HG03280 (cell line): ENCODE measurements around the gene SH3BGRL2.

Experiments
- ATAC-seq: cut with Tn5 transposase; IDR thresholded peaks from one replicate; pipeline ENCODE4 v1.9.1; 2021; ENCODE audit warnings: mild to moderate bottlenecking, moderate library complexity; ENCODE audit not compliant: unreplicated experiment

The SH3BGRL2 gene

DNA sequence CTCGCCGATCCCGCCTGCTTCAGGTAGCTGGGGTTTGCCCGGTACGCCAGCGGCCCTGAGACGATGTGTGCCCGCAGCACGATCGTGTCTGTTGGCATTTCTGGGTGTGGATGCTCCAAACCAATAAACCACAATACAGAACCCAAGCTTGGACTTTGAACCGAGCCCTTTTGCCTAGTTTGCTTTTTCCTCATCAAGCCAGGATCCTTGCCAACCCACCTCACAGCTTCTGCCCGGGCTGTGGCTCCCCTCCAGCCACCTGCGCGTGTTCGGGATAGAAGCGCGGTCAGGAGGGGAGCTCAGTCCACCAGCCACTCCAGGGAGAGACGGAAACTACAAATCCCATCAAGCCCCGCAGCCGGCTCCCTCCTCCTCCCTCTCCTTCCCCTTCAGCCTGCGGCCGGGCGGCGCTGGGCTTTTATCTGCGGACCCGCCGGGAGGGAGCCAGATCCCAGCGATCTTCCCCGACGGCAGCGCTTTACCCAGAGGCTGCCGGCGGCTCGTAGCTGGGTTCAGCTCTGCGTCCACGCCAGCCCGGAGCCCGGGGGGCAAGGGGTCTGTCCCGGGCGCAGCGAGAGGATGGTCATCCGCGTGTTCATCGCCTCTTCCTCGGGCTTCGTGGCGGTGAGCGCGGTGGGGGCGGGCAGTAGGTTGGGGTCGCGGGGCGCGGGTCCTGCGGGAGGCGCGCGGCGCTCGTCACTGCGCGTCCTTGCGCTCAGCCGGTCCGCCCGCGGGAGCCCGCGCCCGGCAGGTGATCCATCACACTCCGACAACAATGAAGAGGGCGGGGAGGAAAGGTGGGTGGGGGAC, at the start of gene SH3BGRL2:
Gene SH3BGRL2, plus strand, starts transcription at position 447 of the 810 bp plus-strand sequence. Its CDS starts 133 bp downstream, at position 580.
- ATAC-seq: peak; percentile 62

DNA sequence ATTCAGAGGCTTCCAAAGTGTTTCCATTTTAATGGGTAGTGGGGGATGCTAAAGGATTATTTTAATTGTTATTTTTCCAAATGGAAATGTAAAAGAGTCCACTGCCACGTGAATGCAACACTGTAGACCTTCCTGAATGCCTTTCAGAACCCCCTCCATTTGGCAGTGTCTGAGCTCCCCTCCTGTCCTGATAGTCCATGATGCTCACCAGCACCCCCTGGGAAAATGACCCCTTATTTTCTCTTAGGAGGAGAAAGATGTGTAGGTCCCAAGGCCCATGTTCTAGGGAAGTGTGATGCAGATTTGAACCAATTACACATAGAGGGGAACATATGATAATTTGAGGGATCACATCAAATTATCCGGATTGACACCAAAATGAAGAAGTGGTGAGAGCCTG, 46.8 kb upstream of the SH3BGRL2 start:
- no peak for ATAC-seq

DNA sequence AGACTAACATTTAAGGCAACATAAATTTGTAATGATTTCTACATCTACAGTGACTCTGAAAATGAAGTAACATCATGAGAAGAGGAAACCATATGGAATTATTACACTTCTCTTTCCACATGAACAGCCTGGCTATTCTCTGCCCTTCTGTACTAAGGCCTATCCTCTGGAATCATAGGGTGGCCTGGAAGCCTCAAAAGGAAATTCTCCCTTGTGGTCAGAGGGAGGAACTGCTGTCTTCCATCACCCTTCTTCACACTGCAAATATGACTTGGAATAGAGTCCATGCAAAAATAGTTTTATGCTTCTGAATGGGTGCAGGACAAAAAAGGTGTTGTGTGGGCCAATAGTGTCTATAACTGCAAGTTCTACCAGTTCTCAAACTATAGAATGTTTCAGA, 44.6 kb upstream of the SH3BGRL2 start:
- no peak for ATAC-seq

DNA sequence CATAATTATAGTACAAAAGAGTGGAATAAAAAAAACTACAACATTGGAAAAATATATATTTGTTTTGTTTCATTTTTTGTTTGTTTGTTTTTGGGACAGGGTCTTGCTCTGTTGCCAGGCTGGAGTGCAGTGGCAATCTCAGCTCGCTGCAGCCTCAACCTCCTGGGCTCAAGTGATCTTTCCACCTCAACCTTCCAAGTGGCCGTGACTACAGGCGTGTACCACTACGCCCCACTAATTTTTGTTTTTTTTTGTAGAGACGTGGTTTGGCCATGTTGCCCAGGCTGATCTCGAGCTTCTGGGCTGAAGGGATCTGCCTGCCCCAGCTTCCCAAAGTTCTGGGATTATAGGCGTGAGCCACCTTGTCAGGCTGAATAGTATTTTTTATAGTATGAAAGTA, 41.4 kb upstream of the SH3BGRL2 start:
- ATAC-seq: no peak

DNA sequence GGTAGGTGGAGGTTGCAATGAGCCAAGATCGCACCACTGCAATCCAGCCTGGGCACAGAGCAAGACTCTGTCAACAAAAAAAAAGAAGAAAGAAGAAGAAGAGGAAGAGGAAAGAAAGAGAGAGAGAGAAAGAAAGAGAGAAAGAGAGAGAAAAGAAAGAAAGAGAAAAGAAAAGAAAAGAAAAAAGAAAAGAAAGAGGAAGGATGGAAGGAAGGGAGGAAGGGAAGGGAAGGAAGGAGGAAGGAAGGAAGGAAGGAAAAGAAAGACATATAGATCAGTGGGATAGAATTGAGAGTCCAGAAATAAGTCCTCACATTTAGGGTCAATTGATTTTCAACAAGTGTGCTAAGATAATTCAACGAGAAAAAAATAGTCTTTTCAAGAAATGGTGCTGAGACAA, 34.0 kb upstream of the SH3BGRL2 start:
- ATAC-seq: no peak

DNA sequence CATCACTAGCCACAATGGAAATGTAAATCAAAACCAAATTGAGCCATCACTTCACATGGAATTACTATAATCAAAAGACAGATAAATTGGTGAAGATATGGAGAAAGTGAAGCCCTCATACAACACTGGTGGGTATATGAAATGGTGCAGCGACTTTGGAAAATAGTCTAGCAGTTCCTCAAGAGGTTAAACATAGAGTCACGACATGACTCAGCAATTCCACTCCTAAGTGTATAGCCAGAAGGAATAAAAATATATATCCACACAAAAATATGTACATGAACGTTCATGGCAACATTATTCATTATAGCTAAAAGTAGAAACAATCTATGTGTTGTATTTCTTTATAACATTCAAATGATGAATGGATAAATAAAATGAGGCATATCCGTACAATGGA, 33.1 kb upstream of the SH3BGRL2 start:
- no peak for ATAC-seq

DNA sequence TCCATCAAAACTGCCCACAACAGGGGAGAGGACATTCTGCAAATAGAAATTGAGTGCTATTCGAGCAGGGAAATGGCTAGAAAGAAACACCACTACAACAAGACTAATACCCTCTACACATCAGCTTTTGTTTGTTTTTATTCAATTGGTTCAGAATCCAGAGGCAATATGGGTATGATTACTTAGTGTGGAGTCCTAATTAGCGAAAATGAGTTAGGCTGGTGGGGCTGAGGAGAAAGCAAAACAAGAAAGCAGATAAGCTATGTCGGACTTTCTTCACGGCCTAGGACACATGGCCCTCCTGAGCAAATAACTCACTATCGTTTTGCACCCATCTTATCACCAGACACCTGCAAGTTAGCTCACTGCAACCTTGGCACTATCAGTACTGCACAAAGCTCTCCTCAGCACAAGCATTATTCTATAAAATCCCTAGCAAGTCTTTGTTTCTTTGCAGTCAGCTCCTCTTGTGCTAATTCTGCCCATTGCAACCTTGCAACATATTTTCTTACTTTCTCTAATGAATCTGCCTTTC, 31.3 kb upstream of the SH3BGRL2 start:
- no peak for ATAC-seq

DNA sequence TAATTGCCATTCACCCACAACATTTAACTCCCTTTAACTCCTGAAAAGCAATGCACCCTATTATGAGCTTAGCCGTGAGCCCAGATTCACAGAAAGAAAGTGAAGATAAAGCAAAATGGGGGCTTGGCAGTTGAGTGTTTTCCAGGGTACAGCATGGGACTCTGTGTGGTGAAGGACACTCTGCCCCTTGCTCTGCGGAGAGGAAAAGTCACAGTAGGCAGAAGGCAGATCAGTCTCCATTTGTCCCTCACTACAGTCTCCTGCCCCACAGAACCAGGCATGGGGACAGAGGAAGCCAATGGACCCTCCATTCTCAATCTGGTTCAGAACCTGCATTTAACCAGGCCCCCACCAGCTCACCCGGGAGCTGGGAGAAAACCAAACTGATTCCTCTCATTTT, 30.8 kb upstream of the SH3BGRL2 start:
- ATAC-seq: no peak

DNA sequence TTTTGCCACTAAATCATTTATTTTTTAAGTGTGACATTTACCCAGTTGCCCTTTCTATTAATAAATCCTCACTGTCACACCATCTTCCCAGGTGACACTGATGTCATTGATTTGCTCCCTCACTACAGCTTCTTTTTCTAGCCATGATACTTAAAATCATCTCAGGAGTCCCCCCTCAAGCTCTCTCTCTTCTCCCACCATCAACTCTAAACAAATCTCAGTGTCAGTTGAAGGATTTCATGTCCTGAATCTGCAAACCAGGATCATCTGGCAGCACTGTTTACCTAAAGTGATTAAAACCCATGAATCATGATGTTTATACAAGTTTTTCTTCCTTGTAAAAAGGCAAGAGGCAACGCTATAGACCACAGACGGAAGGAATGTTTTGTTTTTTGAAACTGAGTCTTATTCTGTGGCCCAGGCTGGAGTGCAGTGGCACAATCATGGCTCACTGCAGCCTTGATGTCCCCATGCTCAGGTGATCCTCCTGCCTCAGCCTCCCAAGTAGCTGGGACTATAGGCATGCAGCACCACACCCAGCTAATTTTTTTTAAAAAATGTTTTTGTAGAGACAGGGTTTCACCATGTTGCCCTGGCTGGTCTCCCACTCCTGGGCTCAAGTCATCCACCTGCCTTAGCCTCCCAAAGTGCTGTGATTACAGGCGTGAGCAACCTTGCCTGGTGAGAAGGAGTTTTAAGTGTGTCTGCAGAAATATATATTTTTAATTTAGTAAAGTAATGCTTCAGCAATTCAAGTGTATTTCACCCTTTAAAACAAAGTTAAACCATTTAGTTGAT, 30.1 kb upstream of the SH3BGRL2 start:
- no peak for ATAC-seq

DNA sequence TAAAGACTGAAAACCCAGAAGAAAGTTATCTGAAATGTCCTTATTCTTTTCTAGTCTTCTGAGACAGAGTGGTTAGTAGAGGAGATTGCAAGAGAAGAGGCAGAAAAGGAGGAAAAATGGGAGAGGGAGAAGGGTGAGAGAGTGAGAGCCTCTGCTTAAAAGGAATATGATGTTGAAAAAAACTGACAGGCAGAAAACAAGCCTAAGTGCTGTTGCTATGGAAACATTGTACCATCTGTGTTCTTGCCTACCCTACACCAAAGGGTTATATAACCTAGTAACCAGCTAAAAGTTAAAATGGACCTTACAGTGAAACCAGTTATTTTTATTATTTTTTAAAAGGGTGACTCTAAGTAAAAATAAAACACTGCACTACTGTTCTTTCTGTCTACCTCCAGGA, 28.3 kb upstream of the SH3BGRL2 start:
- no peak for ATAC-seq

DNA sequence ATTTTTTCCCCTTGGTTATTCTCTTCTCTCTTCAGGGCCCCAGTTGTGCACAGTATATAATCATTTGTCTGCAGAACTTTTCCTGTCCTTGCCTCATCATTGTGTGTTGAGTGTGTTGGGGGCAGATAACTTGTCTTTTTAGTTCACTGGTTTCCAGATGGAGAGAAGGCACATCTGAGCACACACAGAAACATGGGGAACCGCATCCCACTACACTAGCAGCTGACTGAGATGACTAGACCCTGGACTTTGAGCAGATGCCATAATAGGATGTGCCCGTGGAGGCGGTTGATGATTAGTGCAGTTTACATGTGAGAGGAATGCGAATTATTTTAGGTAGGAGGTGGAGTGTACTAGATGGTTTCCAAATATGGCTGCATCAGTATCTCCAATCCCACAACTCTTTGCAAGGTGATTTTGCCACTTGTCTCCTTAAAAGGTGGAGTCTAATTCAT, 26.5 kb upstream of the SH3BGRL2 start:
- no peak for ATAC-seq

DNA sequence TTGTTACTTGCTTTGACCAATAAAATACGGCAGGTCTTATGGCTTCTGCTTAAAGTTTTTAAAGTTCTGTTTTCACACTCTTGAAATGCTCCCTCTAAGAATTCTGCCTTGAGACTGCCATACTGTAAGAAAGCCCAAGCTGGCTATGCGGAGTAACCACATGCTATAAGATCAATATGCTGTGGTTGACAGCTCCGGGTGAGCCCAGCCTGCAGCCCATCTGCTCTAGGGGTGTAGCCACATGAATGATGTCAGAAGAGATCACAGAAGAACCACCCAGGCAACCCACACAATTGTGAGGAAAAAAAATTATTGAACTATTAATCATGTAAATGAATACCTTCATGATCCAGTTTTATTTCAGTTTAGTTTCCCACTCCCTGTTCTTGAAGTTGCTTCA, 26.1 kb upstream of the SH3BGRL2 start:
- ATAC-seq: no peak

DNA sequence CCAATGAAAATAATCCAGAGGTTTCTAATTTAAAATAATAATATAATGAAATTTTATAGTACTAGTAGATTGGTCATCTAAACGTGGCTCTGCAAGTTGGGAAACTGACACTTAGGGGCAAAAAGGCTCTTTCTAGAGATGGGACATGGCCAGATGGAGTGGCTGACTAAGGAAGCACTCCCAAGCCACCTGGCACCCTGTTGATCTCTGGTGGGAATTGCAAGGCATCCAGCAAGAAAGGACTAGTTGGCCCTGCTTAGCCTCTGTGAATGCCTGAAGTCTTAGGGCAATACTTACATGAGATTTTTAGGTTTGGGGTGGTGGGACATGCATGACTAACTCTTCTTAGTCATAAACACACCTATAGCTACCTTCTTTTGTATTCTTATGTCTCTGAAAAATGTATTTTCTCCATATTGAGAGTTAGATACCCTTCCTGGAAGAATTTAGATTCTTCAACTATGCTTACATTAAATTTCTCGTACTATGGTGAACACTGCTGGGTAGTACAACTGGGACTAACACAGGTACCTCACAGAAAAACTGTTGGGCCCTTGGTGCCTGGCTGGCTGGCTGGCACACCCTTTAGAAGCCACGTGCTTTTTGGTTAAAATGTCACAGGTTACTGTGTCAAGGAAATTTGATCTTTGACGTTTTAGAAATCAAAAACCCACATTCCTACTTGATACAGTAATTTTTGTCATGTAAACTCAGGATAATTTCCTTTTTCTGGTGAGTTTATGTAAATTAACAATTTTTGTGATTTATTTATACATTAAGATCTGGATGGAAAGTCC, 25.0 kb upstream of the SH3BGRL2 start:
- no peak for ATAC-seq

DNA sequence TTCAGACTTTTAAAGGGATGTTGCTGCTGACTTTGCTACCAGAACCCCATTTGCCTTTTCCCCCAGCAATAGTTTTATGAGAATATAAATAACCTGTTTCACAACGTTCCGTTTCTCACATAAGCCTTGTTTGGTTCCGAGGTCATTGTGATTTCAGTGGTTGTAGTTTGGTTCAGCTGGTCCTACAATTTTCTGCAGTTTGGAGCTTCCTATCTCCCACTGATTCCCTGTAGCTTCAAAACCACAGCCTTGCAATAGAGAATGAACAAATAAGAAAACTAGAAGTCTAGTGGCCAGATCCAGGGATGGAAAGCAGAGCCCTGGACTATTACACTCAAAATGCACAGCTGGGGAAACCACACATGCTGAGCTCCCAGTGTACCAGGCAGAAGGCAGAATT, 24.1 kb upstream of the SH3BGRL2 start:
- no peak for ATAC-seq

DNA sequence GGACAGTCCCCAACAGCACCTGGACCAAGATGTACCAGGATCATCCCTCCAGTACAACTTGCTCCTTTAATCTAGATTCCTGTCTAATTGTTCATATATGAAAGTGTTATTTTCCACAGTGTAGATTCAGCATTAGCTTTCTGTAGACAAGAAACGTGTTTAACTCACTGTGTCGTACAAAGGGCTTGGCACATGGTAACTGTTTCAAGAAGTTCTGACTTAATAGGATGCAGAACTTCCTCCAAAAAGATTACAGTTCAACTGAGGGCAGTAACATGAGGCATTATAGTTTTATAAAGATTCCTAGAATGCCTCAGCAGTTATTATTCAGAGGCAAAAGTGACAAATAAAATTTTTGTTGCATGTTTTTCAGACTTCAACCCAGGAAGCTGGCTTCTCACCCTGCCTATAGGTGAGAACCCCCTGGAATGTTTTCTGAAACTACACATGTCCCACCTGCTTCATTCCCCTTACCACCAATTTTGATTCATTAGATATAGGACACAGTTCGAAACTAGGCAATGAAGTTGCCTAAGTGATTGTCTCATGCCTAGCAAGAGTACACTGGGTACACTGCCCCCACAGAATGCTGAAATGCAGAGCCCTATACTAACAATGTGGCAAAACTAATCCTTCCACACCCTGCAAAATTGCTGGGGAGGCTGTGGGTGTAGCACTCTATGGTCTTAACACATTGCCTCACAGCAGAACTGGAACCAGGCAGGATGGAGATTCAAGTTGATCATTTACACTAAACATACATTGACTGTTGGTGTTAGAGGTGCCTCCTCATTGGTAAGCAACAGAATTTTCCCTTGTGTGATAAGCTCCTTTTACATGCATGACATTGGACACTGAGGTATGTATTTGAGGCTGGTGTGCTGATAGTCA, 22.6 kb upstream of the SH3BGRL2 start:
- no peak for ATAC-seq

DNA sequence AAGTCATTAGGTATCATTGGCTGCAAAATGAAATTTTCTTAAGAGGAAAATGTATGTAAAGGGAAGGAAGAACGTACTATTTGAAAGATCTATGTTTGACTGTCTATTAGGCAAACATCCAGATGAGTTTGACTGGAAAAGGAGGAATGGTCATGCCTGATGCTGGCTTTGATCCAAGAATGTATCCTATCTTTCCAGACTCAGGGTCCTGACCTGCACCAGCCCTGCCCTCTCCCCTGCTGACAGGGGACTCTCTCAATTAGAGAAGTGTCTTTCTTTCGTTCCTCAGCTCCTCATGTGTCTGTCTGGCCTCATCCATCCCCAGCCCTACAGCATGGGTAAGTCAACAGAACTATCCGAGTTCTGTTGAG, 21.9 kb upstream of the SH3BGRL2 start:
- ATAC-seq: no peak

DNA sequence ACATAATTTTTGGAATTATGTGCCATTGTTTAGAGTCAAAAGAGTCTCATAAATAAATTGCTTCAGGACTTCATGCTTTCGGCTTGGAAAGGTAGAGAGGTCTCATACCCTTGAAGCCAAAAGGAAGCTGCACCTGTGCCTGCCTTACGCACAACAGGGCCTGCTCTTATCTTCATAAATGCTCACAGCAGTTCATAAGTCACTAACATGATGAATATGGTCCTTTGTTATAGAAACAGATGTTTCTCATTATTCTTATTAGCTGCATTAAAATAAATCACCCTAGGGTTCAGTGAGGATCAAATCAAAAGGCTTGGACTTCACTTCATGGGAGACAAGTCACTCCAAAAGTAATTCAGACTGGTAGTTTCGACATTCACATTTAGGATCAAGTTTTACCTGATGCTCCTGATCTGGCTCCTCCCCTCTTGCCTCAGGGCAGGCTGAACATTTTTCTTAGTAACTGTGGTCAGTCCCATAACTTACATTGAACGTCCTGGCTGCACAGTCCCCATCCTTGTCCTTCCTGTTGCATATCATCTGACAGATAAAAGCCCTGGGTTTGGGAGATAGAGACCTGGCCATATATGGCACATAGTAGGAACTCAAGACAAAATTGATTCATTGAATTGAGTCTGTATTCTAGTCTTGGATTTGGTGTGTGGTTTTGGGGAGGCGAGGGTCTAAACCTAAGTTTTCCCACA, 20.7 kb upstream of the SH3BGRL2 start:
- ATAC-seq: no peak

DNA sequence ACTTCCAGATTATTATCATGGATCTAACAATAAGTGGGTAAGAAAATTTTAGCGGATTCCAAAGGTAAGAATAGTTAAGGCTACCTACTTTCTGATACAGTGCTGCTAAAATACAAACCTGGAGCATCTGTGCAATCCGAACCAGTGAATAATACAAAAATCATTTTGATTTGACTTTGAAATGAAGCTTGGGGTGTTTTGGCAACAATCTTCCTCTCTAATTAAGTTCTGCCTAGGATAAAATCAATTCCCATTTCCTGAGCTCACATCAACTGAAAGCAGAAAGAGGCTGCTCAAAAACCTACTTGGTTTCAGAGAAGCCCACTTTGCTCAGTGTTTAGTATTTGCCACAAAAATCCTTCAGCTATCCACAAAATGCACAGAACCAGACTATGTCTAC, 18.7 kb upstream of the SH3BGRL2 start:
- ATAC-seq: no peak

DNA sequence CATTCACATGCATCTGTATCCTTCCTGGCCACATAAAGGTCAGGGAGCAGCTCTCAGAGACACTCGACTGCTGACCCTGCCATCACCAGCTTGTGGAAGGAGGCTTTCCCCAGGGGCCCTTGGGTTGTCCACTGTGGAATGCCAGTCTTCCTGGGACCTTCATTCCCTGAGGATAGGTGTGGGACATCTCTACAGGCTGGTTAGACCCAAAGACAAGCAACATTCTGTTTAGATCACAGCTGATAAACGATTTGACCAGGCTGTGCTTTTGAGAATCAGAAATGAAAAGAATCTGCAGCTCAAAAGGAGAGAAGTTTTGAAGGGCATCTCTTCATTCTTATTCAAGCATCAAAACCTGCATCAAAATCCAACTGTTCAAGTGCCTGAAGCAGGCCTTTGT, 18.2 kb upstream of the SH3BGRL2 start:
- no peak for ATAC-seq

DNA sequence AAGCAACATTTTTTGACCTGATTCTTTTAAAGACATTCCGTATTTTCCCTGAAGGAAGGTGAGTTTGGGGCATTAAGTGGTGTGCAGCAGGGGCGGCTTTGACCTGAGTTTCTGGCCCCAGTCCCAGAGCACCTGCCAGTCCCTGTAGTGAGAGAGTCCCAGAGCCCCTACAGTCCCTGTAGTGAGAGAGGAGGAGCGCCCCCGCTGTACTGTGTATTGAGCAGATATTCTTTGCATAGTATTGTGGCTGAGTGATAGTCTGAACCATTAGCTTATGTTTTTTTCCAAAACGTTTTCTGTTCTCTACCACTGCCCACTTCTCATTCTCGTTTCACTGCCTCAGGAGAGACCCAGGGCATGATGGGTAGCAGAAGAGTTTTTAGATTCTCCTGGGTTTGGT, 17.2 kb upstream of the SH3BGRL2 start:
- peak; percentile 21 for ATAC-seq
